ENCODE measurements around the gene ACOX3. TPM values are rescaled to one million over a fixed set of nuclear protein-coding genes. Genes with fewer than 3 reads are reported as not detected.

The ACOX3 gene
- polyA plus RNA-seq, 3 donors, result 3.8 to 16.8 (median 13.3) TPM

DNA sequence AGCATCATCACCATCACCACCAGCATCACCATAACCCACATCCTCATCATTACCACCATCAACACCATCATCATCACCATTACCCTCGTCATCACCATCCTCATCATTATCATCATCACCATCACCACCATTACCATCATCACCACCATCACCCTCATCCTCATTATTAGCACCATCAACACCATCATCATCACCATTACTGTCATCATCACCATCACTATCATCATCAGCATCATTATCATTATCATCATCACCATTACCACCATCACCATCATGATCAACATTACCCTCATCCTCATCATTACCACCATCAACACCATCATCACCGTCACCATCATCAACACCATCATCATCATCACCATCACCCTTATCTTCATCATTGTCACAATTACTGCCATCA lies 119.3 kb downstream of the ACOX3 start:
- H3K79me2 ChIP-seq (ENCODE audit: insufficient read depth, low read length), result no peaks in the 10 kb centered on the region
- peaks cover 0 to 5% (median 0%) of the 10 kb centered on the region in 3 donors for H3K27me3 Mint-ChIP-seq (ENCODE audit: low read depth in 3 of 3)
- H3K4me3 Mint-ChIP-seq, result no peak overlapping the region
- H3K9me3 ChIP-seq (replicated peaks in 1 of 2; ENCODE audit: control insufficient read depth in 1 of 2, insufficient read depth in 1 of 2, low read length in 2 of 2), result no peaks in the 10 kb centered on the region
- H3K27ac ChIP-seq (ENCODE audit: low read depth in 1 of 2, low read length in 2 of 2), result no peak overlapping the region
- no peaks in the 10 kb centered on the region for H3K36me3 ChIP-seq (replicated peaks in 1 of 2; ENCODE audit: control insufficient read depth in 1 of 2, insufficient read depth in 2 of 2, low read length in 2 of 2)
- no peak overlapping the region for H3K9ac ChIP-seq (ENCODE audit: insufficient read depth, low read length, poor library complexity, severe bottlenecking)
- no peaks in the 10 kb centered on the region for H3K36me3 Mint-ChIP-seq
- no peak overlapping the region for H3K27ac Mint-ChIP-seq
- no peak for TF ChIP-seq CTCF (IDR thresholded peaks at IDR 0.05)
- 100% methylated on average over 2 of the region's 2 CpGs for WGBS (ENCODE audit: insufficient coverage)
- H4K20me1 ChIP-seq (ENCODE audit: insufficient read depth, low read length), result no peaks in the 10 kb centered on the region
- H3K4me1 Mint-ChIP-seq, result peaks cover 11% of the 10 kb centered on the region
- H2AFZ ChIP-seq (ENCODE audit: insufficient read depth, low read depth, low read length, poor library complexity, severe bottlenecking), result no peak overlapping the region
- no peak for DNase-seq
- H3K9me3 Mint-ChIP-seq, result peaks cover 0 to 5% (median 0%) of the 10 kb centered on the region in 7 donors
- H3K4me3 ChIP-seq (replicated peaks in 1 of 3; ENCODE audit: low read depth in 2 of 3, low read length in 3 of 3), result no peak overlapping the region
- H3K4me1 ChIP-seq (ENCODE audit: control insufficient read depth in 1 of 2, insufficient read depth in 2 of 2, low read length in 2 of 2), result no peaks in the 10 kb centered on the region
- intact Hi-C loops (cut with micrococcal nuclease), result no loop called here
- H3K27me3 ChIP-seq (ENCODE audit: control insufficient read depth in 2 of 2, insufficient read depth in 2 of 2, low read length in 2 of 2), result no peaks in the 10 kb centered on the region
- no peak overlapping the region for H3K4me2 ChIP-seq (replicated peaks; ENCODE audit: extremely low read depth, low read length, poor library complexity, severe bottlenecking)

GRCh38 chr4:8320386-8320750 lies 120.2 kb downstream of the ACOX3 start:
- no peaks in the 10 kb centered on the region for H3K9me3 ChIP-seq (replicated peaks in 1 of 2; ENCODE audit: control insufficient read depth in 1 of 2, insufficient read depth in 1 of 2, low read length in 2 of 2)
- H3K79me2 ChIP-seq (ENCODE audit: insufficient read depth, low read length), result no peaks in the 10 kb centered on the region
- no peak overlapping the region for H2AFZ ChIP-seq (ENCODE audit: insufficient read depth, low read depth, low read length, poor library complexity, severe bottlenecking)
- peaks cover 4 to 5% of the 10 kb centered on the region in 2 donors for H3K4me1 ChIP-seq (ENCODE audit: control insufficient read depth in 1 of 2, insufficient read depth in 2 of 2, low read length in 2 of 2)
- H3K36me3 ChIP-seq (replicated peaks in 1 of 2; ENCODE audit: control insufficient read depth in 1 of 2, insufficient read depth in 2 of 2, low read length in 2 of 2), result no peaks in the 10 kb centered on the region
- no peaks in the 10 kb centered on the region for H3K36me3 Mint-ChIP-seq
- no peak overlapping the region for H3K27ac Mint-ChIP-seq
- no peak overlapping the region for H3K4me3 ChIP-seq (replicated peaks in 1 of 3; ENCODE audit: low read depth in 2 of 3, low read length in 3 of 3)
- H3K4me3 Mint-ChIP-seq, result no peak overlapping the region
- no peaks in the 10 kb centered on the region for H4K20me1 ChIP-seq (ENCODE audit: insufficient read depth, low read length)
- H3K27ac ChIP-seq (ENCODE audit: low read depth in 1 of 2, low read length in 2 of 2), result no peak overlapping the region
- peaks cover 0 to 5% (median 0%) of the 10 kb centered on the region in 3 donors for H3K27me3 Mint-ChIP-seq (ENCODE audit: low read depth in 3 of 3)
- intact Hi-C loops (cut with micrococcal nuclease), result no loop called here
- no peak for DNase-seq
- no peak overlapping the region for H3K9ac ChIP-seq (ENCODE audit: insufficient read depth, low read length, poor library complexity, severe bottlenecking)
- no peak overlapping the region for H3K4me2 ChIP-seq (replicated peaks; ENCODE audit: extremely low read depth, low read length, poor library complexity, severe bottlenecking)
- H3K27me3 ChIP-seq (ENCODE audit: control insufficient read depth in 2 of 2, insufficient read depth in 2 of 2, low read length in 2 of 2), result no peaks in the 10 kb centered on the region
- TF ChIP-seq CTCF (IDR thresholded peaks at IDR 0.05), result no peak
- WGBS (ENCODE audit: insufficient coverage), result no CpG with 5 or more reads among the region's 2 CpGs
- H3K4me1 Mint-ChIP-seq, result peaks cover 15% of the 10 kb centered on the region
- H3K9me3 Mint-ChIP-seq, result peaks cover 0 to 5% (median 0%) of the 10 kb centered on the region in 7 donors
